NK-92 (cell line): Measurements from ENCODE around the gene SNCG.
"Not testable (repeated sequence)": the region's sequence is repeated elsewhere in the genome, so short reads cannot be mapped to it uniquely, and the experiment has no call there.

Experiments used
- DNase-seq: peaks from one replicate; lab custom pipeline; 2025; ENCODE audit not compliant: unreplicated experiment; lab: John Stamatoyannopoulos, UW

Gene SNCG

DNA sequence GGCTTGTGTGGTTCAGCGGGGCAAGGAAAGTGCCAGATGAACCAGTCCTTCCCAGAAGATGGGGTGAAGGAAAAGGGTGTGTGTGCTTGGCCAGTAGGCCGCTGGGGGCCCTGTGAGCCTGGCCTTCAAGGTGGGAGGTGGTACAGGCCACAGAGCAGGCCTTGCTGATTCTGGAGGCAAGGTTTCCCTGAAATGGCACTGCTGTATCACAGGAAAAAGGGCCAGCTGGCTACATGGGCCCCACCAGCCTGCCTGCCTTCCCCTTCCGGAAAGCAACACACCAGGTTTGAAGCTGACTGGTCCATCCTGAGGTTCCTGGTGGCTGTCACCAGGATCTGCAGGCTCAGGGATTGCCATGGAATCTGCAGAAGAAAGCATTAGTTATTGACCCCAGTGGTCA is 13.5 kb upstream of the SNCG start:
- DNase-seq, result no peak

DNA sequence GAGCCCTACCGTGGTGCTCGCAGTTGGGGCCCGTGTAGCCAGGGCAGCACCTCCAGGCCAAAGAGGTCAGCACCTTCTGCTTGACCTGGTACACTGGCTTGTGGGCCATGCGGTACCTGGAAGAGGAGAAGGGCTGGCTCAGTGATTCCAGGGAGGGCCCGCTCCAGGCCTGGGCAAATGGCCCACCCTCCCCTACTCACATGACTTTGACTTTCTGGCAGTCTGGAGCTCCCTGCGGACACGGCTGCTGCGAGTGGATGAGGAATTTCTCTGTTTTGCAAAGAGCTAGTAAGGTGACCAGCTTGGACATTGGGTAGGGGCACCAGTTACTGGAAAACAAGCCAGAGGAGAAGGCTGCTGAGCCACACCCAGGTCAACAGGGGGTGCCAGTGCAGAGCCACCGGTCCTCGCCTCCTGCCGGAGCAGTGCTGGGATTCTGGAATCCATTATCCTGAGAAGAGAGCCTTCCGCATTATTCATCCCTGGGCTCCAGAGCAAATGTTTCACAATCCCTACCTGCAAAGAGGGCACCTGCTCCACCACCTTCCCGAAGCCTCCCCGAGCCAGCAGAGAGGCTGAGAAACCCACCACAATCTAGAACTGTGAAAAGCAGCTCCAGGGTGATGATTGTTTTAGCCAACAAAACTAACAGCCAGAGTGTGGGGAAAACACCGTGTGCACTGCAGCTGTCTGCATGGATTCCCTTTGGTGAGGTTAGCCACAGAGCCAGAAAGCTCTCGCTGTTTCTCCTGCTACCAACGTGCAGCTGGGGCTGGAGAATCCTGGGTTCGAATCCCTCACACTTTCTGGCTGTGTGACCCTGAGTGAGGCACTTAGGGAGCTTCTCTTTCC is 12.8 kb upstream of the SNCG start:
- DNase-seq, result no peak

DNA sequence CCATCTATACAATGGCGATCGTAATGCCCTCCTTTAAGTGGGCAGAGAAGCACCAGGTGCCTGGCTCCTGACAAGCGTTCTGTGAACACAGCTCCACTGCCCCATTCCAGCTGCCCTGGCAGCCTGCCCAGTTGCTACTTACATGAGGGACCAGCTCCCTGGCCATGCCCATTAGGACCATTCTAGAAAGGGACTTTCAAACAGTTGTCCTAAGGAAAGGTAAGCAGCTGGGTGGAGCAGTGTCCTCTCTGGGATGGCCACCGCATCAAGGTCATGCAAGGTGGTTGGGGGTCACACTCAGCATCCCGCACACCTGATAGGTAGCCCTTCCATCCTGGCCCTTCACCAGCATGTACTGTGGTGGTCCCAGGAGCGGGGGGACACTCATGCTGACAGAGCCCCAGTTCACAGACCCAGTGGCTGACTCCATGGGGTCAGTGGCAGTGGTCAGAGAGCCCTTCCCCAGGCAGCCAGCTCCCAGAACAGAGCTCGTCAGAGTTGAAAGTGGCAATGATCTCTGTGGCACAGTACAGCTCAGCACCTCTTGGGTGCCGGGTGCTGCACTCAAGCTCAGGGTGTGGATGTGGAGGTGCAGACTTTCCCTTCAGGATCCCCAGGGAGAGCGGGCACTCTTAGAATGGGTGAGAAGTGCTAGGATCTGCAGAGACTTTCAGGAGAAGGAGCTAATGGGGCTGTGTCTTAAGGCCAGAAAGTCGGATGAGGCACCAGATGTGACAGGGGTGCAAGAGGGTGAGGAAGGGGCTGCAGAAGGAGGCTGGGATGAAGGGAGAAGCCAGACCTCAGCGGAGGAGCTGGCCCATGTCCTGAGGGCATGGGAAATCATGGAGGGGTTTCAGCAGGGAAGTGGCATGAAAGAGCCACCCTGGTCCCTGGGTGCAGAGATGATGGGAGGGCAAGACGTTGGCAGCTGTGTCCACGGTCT is 11.9 kb upstream of the SNCG start:
- no peak for DNase-seq

DNA sequence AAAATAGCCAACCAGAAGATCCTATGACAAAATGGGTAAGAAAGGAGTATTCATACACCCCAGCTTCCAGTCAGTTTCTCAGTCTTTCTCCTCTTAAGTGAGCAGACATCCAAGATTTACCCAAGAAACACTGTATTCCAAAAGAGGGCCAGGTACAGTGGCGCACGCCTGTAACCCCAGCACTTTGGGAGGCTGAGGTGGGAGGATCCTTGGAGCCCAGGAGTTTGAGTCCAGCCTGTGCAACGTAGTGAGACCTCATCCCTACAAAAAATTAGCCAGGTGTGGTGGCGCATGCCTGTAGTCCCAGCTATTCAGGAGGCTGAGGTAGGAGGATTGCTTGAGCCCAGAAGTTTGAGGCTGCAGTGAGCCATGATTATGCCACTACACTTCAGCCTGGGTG is 10.6 kb upstream of the SNCG start:
- not testable (repeated sequence) for DNase-seq

DNA sequence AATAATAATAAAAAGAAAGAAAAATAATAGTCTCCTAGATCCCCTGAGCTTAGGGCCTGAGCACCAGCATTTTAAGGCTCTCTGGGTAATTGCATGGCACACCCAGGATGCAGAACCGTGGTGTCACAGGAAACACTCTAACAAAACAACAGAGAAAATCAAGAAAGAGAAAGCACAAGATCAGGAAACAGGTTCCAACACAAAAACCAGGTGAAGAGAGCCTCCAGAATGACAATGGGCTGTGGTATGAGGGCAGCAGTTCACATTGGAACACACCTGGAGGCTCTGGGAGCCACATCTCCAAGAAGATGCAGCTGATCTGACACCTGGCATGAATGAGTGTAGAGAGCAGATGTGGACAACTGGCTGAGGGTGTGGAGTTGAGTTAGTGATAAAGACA is 8.1 kb upstream of the SNCG start:
- DNase-seq, result no peak

DNA sequence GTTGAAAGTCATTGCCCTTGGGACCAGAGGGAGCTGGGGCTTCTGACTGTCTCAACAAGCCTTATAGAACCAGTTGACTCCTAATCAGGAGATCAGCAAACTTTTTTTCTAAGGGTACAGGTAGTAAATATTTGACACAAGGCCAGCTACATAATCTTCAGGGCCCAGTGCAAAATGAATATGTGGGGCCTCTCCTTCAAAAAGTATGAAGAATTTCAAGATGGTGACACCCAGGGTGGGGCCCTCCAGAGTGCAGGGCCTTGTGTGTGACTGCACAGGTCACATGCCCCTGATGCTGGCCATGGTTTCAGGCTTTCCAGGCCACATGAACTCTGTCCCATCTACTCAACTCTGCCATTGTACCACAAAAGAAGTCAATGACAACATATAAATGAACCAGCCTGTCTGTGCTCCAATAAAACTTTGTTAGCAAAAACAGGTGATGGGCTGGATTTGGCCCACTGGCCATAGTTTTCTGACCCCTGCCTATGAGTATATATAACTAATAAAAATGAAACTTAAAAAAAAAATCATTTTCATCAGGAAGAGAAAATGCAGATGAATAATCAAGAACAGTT is 7.1 kb upstream of the SNCG start:
- no peak for DNase-seq

DNA sequence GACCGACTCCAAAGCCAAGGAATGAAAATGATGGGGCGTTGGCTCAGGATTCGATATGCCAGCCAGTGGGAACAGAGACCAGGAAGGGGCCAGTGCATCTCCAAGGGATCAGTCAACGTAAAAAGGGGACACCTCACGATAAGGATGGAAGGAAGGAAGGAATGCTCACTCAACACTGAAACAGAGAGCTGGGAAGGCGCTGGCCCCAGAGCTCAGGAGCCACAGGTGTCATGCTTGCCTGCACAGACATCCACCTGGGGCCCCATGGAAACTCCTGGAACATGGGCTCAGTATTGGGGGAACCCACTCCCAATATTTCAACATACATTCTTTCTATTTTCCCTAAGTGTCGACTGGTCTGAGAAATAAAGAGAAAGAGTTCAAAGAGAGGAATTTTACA is 6.3 kb upstream of the SNCG start:
- DNase-seq, result no peak

DNA sequence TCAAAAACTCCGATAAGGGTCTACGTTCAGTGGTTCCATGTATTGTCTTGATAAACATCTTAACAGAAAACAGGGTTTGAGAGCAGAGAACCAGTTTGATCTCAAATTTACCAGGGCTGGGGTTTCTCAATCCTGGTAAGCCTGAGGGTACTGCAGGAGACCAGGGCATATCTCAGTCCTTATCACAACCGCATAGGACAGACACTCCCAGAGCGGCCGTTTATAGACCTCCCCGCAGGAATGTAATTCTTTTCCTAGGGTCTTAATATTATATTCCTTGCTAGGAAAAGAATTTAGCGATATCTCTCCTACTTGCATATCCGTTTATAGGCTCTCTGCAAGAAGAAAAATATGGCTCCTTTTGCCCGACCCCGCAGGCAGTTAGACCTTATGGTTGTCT is 5.7 kb upstream of the SNCG start:
- DNase-seq, result not testable (repeated sequence)

DNA sequence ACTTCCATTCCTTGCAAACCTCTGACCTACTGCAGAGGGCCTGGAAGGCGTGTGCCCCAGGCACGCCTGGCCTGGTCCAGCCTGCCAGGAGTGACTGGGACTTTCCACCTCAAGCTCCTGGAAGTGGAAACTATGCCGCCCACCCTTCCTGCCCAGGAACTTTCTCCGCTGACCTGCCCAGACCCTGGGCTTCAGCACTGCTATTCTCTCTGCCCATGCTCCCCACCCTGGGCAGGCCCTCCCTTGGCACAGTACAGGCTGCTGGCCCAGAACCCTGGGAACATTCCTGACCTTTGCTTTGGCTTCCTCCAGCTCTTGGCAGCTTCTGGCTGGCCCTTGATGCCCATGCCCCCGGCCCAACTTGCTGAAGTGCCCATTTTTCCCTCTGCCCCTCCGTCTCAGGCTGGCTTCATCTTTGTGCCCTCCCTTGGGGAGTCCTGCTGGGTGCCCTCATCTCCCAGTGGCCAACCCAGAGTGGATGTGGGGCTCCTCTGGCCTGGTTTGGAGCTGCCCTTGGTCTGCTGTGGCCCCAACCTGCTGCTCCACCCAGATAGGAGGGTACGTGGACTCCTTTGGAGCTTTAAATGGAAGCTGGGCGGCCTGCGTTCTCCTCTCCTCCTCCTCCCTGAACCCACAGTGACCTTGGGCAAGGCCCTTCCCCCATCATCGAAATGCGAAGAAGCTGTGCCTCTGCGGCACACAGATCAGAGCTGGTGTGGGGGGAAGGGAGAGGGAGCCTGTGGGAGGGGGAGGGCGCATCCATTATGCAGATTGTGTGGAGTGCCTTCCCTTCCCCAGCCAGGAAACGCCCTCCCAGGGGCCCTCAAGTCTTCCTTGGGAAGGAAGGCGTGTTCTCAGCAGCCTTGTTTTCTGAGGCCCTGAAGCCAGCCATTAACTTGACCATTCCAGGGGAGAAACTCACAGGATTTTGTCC is 4.4 kb upstream of the SNCG start:
- no peak for DNase-seq

DNA sequence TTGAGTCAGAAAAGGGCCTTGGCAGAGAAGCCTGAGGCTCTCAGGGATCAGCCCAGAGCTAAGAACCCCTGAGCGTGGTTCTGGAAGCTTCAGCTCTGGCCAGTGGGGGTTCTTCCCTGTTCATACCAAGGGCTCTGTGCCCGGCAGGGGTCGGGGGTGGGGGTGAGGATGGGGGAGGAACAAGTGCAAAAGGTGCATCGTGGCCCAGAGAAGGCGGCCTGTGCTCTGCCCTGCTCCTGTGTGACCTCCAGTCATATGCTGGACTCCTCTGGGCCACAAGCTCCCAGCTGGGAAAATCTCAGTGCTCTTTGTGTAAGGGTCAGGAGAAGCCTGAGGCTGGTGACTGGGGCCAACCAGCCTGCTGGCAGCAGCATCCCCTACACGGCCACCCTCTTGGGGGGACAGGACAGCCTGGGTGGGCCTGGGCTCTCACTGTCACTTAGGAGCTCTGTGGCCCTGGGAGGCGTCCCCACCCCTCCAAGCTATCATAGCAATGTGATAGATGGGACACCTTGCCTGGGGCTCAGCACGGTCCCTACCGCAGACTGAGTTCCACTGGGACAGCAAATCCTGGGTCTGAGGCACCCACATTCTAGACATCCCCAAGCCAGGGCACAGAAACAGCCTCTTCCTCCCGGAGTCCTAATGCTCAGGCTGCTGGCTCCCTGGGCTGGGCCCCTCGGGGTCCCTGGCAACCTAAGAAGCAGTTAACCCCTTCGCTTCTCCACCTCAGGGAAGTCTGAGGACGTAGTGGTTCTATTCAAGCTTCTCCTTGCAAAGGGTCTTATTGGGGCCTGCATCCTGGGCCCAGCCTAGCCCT is 3.5 kb upstream of the SNCG start:
- DNase-seq, result no peak

DNA sequence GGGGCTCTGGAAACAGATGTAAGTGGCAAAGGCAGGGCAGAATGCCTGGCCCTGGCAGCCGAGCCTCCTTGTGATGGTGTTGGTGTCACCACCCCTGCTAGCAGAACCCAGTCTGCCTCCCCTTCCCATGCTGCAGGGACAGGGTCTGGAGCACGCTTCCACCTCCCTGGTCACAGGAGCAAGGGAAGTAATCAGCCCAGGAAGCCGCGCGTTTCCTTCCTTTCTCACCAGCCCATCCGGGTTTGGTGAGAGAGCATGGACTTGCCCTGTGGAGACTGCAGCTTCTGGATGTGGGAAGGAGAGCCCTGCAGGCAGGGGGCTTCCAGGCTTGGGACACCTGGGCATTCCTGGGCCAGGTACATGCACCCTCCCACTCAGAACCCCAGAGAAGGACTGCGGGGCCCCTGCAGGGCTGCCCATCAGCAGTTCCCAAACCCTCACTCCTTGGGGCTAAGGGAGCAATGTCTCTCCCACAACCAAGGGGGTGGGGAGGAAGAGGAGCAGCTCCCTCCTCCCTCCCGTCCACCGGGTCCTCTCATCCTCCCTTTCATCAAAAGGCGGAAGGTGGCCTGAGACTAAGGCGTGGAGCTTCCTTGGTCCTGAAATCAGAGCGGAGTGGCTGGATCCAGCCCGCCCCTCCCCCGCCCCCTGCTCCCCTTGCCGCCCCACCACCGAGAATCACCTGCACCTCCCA is 2.8 kb upstream of the SNCG start:
- no peak for DNase-seq

DNA sequence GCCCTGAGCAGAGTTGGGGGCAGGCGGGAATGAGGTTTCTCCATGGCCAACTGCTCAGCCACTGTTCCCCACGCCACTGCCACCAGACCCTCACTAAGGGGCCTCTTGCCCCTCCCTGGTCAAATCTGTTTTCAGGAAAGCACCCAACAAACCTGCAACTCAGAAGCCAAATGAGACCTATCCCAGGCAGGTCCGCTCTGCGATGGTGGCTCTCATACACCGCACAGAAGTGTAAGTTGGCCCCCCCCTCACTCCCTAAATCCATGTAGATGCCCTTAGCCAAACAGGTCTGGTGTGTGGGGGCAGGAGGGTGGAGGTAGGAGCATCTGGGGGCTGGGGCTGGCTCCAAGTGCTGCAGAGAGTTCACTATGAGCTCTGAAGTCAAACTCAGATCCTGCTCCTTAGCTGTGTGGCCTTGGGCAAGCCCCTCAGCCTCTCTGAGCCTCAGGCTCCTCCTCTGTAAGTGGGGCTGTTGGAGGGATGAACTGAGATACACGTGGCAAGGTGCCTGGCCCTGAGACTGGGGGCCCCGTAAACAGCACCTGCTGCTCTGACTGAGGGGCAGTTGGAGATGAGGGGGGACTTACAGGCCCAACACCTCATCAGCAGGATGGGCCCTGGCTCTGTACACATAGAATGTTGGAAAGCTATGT is 2.1 kb upstream of the SNCG start:
- no peak for DNase-seq

DNA sequence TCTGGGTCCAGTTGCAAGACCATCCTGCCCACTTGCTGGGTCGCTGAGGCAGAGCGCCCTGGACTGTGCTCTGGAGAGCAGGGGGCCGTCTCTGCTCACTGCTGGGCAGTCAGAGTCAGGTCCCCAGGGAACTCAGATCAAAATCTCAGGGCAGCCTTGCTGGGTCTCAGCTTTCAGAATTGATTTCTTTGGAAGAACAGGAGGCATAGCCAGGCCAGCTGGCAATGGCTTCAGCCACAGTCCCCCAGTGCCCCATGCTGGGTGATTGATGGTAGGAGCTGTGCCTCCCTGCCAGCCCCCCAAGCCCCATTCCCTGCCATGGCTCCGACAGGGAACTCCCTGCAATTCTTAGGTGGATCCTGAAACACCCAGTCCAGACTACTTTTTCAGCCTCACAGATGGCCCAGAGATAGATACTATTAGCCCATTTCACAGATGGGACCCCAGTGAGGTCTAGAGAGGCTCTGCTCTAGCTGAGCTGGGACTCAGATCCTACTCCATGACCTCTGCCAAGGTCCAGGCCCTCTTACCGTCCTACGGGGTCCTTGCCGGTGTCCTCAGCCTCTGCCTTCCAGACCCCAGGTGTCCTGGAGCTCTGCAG is 1.5 kb upstream of the SNCG start:
- DNase-seq, result no peak

DNA sequence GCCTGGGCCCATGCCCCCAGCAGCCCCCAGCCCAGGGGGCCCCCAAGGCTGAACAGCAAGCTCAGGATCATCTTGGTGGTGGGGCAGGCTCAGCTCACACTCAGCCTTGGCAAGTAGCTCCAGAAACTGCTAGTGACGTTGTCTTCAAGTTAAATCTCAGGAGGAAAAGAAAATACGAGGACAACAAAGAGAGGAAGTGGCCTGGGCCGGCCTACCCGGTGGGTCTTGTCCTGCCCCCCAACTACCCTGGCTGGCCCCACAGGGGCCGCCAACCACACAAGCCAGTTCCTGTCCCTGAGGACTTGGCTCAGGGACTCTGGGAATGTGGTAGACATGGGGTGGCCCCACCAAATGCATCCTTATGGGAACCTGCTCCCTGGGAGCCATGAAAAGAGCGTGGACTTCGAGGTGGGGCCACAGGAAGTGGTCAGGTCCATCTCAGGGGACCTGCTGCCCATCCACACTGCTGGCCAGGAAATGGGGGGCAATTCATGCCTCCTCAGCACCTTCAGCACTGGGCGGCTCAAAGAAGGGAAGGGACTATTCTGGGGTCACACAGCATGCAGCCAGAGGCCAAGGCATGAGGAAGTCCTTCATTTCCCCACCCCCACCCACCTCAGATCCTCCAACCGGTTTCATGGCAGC is 806 bp upstream of the SNCG start, which contains the start of gene MMRN2:
Gene MMRN2 (minus strand): TSS at position 145 of the 645 bp plus-strand sequence. CDS start 74 bp downstream, at position 71.
- no peak for DNase-seq

DNA sequence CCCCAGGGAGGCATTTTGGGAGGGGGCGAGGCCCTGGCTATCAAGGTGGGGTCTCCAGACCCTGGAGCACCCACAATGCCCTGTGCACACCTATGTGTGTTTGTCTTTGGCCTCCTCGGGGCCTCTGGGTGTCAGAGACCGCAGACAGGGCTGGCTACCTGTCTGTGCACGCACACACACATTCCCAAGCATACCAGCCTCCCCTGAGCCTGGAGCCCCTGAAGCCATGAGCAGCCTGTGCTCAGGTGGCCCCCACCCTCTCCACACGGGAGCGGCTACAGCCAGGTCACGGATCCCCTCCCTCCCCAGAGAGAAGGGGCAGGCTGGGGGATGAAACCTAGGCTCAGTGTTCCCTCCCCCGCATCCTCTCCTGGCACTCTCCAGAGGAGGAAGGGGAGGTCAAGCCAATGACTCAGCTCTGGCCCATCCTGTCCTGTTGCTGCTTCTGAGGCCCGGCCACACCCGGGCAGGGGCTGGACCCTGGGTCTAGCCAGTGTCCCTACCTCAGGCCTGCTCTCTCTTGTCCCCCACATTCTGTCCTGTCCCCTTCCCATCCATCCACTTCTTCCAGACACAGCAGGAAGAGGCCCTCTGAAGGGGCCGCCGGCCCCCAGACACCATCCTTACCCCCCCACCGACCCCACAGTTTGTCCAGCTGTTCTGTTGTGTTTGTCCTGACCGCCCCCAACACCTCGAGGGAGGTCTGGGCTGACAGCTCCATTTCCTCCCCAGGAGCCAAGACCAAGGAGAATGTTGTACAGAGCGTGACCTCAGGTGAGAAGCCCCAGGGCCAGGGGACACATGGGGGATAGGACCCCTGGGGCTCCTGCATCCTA is 720 bp downstream of the SNCG start:
- DNase-seq, result no peak

DNA sequence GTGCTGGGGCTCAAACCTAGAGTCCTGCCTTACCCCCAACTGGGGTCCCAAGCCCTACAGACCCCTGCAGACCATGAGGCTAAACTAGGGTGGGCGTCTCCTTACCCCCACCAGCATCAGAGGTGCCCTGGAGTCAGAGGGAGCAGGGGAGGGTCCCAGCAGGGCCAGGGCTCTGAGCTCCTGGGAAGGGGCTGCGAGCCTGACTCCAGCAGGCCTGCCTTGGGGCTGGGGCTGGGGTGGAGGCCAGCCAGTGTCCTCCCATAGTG is 1.3 kb downstream of the SNCG start:
- DNase-seq, result no peak
